Right ventricle myocardium superior (tissue), 1 donor: Measurements from ENCODE around the gene DNAJB8. TPM values are rescaled to one million over a fixed set of nuclear protein-coding genes. Genes with fewer than 3 reads are reported as not detected.

Experiments used
- ATAC-seq: fragments of 200-7000 bp; cut with Tn5 transposase; one replicate; pipeline ENCODE4 v1.9.1; 2020; ENCODE audit warnings: mild to moderate bottlenecking; ENCODE audit not compliant: poor library complexity
- DNase-seq: peaks from one replicate; pipeline ENCODE4 v3.0.0-alpha.2; 2020
- intact Hi-C: fragments of 100-400 bp; cut with DNase I; formaldehyde crosslinking; loops from one replicate; pipeline ENCODE4 v1.11.2; 2022
- total RNA-seq: library from RNA; stranded (reverse); fragmentation: NEBNext Ultra II Directional; extraction: Animal tissue kit (Norgen Biotek cat#: 25700); gene quantifications from one replicate; pipeline ENCODE4 v1.2.1, GENCODE V29; 2021
- donor health status: DM: no; HTN: yes; CAD: no; lungs with severe emphysema.

DNAJB8 gene
- total RNA-seq, 1 donor from 2014 or later: not detected

- DNase-seq (no peak), ATAC-seq (no peak)
- intact Hi-C loops: loop anchor here (5.0 to 10.0 kb wide), 4 partner anchors 69 to 421 kb away; no protein-coding TSS in a partner anchor
Measured at GRCh38 chr3:128496019-128496601, 29.4 kb upstream of the DNAJB8 start.

- ATAC-seq (no peak), DNase-seq (no peak)
- intact Hi-C loops: loop anchor here (5.0 to 10.0 kb wide), 4 partner anchors 68 to 421 kb away; no protein-coding TSS in a partner anchor
Measured at GRCh38 chr3:128495435-128495970, 28.8 kb upstream of the DNAJB8 start.

GRCh38 chr3:128494367-128494650, 27.6 kb upstream of the DNAJB8 start:
- DNase-seq (no peak), ATAC-seq (no peak)
- intact Hi-C loops: loop anchor here (10.0 kb wide), 2 partner anchors 190 to 420 kb away; no protein-coding TSS in a partner anchor

GRCh38 chr3:128493570-128494366, 27.1 kb upstream of the DNAJB8 start:
- ATAC-seq: no peak
- DNase-seq: no peak
- intact Hi-C loops: loop anchor here (10.0 kb wide), 2 partner anchors 189 to 419 kb away; no protein-coding TSS in a partner anchor

- ATAC-seq (no peak), DNase-seq (peak; percentile 21)
- intact Hi-C loops: loop anchor here (10.0 kb wide), 2 partner anchors 188 to 418 kb away; no protein-coding TSS in a partner anchor
Measured at GRCh38 chr3:128492671-128493569, 26.2 kb upstream of the DNAJB8 start, which contains the start of gene GATA2. TSS of gene GATA2 (minus strand) at chr3:128493201. CDS start at chr3:128487031, 6,170 bp downstream.

- intact Hi-C loops: loop anchor here (10.0 kb wide), 2 partner anchors 187 to 417 kb away; no protein-coding TSS in a partner anchor
- ATAC-seq (no peak), DNase-seq (no peak)
Measured at GRCh38 chr3:128491941-128492670, 25.4 kb upstream of the DNAJB8 start.

GRCh38 chr3:128491691-128491940, 24.9 kb upstream of the DNAJB8 start:
- ATAC-seq: no peak
- intact Hi-C loops: loop anchor here (10.0 kb wide), 2 partner anchors 187 to 417 kb away; no protein-coding TSS in a partner anchor
- DNase-seq: peak; percentile 26

GRCh38 chr3:128490915-128491690, 24.4 kb upstream of the DNAJB8 start:
- intact Hi-C loops: loop anchor here (10.0 kb wide), 2 partner anchors 186 to 416 kb away; no protein-coding TSS in a partner anchor
- DNase-seq (peak; percentile 22), ATAC-seq (no peak)

- ATAC-seq: no peak
- DNase-seq: no peak
- intact Hi-C loops: loop anchor here (10.0 kb wide), 2 partner anchors 186 to 416 kb away; no protein-coding TSS in a partner anchor
Measured at GRCh38 chr3:128490650-128490914, 23.9 kb upstream of the DNAJB8 start.

GRCh38 chr3:128489927-128490649, 23.4 kb upstream of the DNAJB8 start:
- ATAC-seq (peak; percentile 16), DNase-seq (peak; percentile 50)
- intact Hi-C loops: loop anchor here (10.0 kb wide), 3 partner anchors 85 to 415 kb away; no protein-coding TSS in a partner anchor

- DNase-seq: no peak
- intact Hi-C loops: loop anchor here (10.0 kb wide), 1 partner anchor 85 kb away; no protein-coding TSS in a partner anchor
- ATAC-seq: no peak
Measured at GRCh38 chr3:128489674-128489926, 22.9 kb upstream of the DNAJB8 start.

- intact Hi-C loops: loop anchor here (10.0 kb wide), 1 partner anchor 86 kb away; no protein-coding TSS in a partner anchor
- DNase-seq (peak; percentile 71), ATAC-seq (peak; percentile 27)
Measured at GRCh38 chr3:128488991-128489673, 22.4 kb upstream of the DNAJB8 start.

- peak; percentile 44 for DNase-seq
- intact Hi-C loops: loop anchor here (10.0 kb wide), 1 partner anchor 86 kb away; no protein-coding TSS in a partner anchor
- no peak for ATAC-seq
Measured at GRCh38 chr3:128488636-128488990, 21.9 kb upstream of the DNAJB8 start.

- DNase-seq (peak; percentile 93), ATAC-seq (peak; percentile 88)
- intact Hi-C loops: loop anchor here (10.0 kb wide), 1 partner anchor 87 kb away; no protein-coding TSS in a partner anchor
Measured at GRCh38 chr3:128487813-128488635, 21.3 kb upstream of the DNAJB8 start.

GRCh38 chr3:128487538-128487812, 20.8 kb upstream of the DNAJB8 start:
- ATAC-seq: no peak
- intact Hi-C loops: loop anchor here (10.0 kb wide), 1 partner anchor 87 kb away; no protein-coding TSS in a partner anchor
- no peak for DNase-seq
